Measurements from ENCODE around the gene NUDT3.

GRCh38 chr6:34396518-34396917 lies 4.0 kb upstream of the NUDT3 start:
- no peak for TF ChIP-seq CTCF (IDR thresholded peaks at IDR 0.05)
- TF ChIP-seq ZFX (IDR thresholded peaks at IDR 0.05; ENCODE audit: borderline replicate concordance), result no peak

Measured in 22Rv1 (cell line).